HG03135 (cell line): Measurements from ENCODE around the gene DIP2C.
A peak's percentile ranks its signal among the peaks of the same experiment; 100 is the strongest.
"Not testable (repeated sequence)": the region's sequence is repeated elsewhere in the genome, so short reads cannot be mapped to it uniquely, and the experiment has no call there.

Source experiments
- ATAC-seq: cut with Tn5 transposase; IDR thresholded peaks from one replicate; pipeline ENCODE4 v1.9.1; 2021; ENCODE audit warnings: mild to moderate bottlenecking, moderate library complexity; ENCODE audit not compliant: unreplicated experiment

The DIP2C gene

GRCh38 chr10:489330-489729 is 200.1 kb downstream of the DIP2C start:
- no peak for ATAC-seq

- ATAC-seq, result no peak
Observed at GRCh38 chr10:488933-489215, 200.6 kb downstream of the DIP2C start.

- no peak for ATAC-seq
Observed at GRCh38 chr10:488081-488932, 201.2 kb downstream of the DIP2C start.

GRCh38 chr10:486666-487322 is 202.7 kb downstream of the DIP2C start:
- ATAC-seq, result no peak

- ATAC-seq, result no peak
Observed at GRCh38 chr10:486206-486605, 203.3 kb downstream of the DIP2C start.

- ATAC-seq, result no peak
Observed at GRCh38 chr10:485776-486175, 203.7 kb downstream of the DIP2C start.

- ATAC-seq, result peak; percentile 78
Observed at GRCh38 chr10:484925-485661, 204.4 kb downstream of the DIP2C start.

- peak; percentile 56 for ATAC-seq
Observed at GRCh38 chr10:484441-484924, 205.0 kb downstream of the DIP2C start.

- no peak for ATAC-seq
Observed at GRCh38 chr10:483261-483660, 206.2 kb downstream of the DIP2C start.

- ATAC-seq, result no peak
Observed at GRCh38 chr10:482848-483247, 206.6 kb downstream of the DIP2C start.

- no peak for ATAC-seq
Observed at GRCh38 chr10:482051-482501, 207.4 kb downstream of the DIP2C start.

GRCh38 chr10:481628-482027 is 207.8 kb downstream of the DIP2C start:
- ATAC-seq, result no peak

- no peak for ATAC-seq
Observed at GRCh38 chr10:480928-481552, 208.4 kb downstream of the DIP2C start.

- ATAC-seq, result no peak
Observed at GRCh38 chr10:480498-480927, 209.0 kb downstream of the DIP2C start.

GRCh38 chr10:479706-480497 is 209.6 kb downstream of the DIP2C start:
- not testable (repeated sequence) for ATAC-seq

- no peak for ATAC-seq
Observed at GRCh38 chr10:478471-479245, 210.8 kb downstream of the DIP2C start.

- ATAC-seq, result no peak
Observed at GRCh38 chr10:477620-478019, 211.8 kb downstream of the DIP2C start.

- no peak for ATAC-seq
Observed at GRCh38 chr10:476455-476780, 213.1 kb downstream of the DIP2C start.

- no peak for ATAC-seq
Observed at GRCh38 chr10:475709-476454, 213.6 kb downstream of the DIP2C start.
